Hippocampal formation (tissue), 2 donors: ENCODE results near the gene CREBBP.
"Not testable (repeated sequence)": the region's sequence is repeated elsewhere in the genome, so short reads cannot be mapped to it uniquely, and the experiment has no call there.

ENCODE experiments used
- DNase-seq, 2 donors: peaks; one replicate each; lab custom pipeline; 2025; lab: John Stamatoyannopoulos, UW

The CREBBP gene

DNA sequence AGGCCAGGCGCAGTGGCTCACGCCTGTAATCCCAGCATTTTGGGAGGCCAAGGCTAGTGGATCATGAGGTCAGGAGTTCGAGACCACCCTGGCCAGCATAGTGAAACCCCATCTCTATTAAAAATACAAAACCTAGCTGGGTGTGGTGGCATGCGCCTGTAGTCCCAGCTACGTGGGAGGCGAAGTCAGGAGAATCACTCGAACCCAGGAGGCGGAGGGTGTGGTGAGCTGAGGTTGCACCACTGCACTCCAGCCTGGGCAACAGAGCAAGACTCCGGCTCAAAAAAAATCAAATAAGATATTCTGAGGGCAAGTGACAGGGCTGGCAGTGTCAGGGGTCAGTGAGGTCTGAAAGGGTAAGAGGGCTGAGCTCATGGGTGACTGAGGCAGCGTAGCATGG lies 166.1 kb downstream of the CREBBP start:
- not testable (repeated sequence) for DNase-seq

- no peak for DNase-seq
Observed at GRCh38 chr16:3713587-3714242, 166.8 kb downstream of the CREBBP start.

DNA sequence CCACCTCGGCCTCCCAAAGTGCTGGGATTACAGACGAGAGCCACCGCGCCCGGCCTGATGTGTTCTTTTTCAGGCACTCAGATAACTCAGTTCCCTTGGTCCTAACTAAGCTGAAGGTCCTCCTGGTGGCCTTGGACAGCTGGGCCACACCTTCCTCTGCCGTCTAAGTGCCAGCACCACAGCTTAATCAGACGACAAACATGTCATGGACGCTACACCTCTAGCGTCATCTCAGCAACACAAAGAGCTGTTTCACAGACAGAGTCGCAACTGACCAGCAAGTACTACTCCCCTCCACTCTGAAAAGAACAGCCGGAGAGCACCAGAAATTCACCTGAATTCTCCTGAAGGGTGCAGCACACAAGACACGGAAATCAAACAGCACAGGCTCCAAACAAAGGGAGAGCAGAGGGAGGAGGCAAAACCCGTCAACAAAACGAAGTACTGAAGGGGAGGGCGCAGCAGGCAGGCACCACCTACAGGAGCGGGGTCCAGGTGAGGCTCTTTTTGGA lies 167.6 kb downstream of the CREBBP start:
- no peak for DNase-seq

DNA sequence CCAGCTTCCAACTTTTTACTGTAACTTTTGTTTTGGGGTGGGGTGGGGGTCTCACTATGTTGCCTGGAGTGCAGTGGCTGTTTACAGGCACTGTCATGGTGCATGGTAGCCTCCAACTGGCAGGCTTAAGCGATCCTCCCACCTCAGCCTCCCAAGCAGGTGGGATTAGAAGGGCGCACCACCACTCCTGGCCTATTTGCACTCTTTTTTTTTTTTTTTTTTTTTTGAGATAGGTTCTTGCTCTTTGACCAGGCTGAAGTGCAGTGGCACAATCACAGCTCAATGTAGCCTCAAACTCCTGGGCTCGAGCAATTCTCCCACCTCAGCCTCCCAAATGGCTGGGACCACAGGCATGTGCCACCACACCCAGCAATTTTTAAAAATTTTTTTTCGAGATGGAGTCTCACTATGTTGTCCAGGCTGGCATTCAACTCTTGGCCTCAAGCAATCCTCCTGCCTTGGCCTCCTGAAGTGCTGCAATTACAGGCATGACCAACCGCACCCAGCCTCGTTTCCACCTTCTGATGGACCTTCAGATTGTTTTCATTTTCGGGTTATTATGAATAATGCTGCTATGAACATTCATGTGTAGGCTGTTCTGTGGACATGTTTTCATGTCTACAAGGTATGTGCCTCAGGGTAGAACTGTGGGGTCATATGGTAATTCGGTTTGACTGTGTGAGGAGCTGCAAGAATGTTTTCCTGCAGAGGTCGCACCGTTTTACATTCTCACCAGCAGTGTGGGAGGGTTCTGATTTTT lies 174.1 kb downstream of the CREBBP start:
- no peak for DNase-seq

- no peak for DNase-seq
Observed at GRCh38 chr16:3702082-3702481, 178.4 kb downstream of the CREBBP start.

GRCh38 chr16:3701531-3701930 lies 179.0 kb downstream of the CREBBP start:
- DNase-seq: no peak

DNA sequence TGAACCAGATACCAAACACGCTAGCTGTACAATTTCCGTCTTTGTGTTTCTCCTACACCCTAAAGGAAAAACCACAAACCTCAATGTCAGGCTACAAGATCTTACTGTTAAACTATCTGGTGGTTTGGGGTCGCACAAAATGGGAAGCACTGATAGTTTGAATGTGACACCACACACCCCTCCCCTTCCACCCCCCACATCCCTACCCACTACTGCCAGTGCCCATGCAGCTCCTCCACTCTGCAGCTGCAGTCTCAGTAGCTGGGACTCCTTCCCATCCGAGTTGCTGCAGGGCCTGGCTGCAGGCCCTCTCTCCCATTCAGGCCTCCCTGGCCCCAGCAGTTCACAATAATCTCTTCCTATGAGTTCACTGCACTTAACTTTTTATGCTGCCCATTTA lies 181.6 kb downstream of the CREBBP start:
- DNase-seq: no peak

DNA sequence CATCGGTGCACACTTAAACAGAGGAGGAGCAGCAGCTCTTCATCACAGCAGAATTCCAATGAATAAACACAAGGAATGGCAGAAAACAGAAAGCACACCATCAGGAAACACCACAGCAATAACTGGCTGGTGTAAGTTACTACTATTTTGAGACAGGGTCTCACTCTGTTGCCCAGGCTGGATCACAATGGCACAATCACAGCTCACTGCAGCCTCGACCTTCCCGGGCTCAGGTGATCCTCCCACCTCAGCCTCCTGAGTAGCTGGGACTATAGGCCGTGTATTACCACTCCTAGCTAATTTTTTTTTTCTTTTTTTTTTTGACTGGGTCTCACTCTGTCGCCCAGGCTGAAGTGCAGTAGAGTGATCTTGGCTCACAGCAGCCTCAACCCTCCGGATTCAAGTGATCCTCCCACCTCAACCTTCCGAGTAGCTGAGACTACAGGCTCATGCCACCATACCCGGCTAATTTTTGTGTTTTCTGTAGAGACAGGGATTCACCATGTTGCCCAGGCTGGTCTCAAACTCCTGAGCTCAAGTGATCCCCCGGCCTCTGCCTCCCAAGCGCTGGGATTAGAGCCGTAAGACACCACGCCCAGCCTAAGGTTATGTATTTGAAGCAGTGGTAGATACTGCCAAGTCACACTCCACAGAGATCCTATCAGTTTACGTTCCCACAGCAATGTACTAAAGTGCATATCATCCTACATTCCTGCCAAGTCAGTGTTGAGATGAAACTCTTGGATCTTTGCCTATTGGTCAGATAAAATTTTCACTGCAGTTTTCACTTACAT lies 183.9 kb downstream of the CREBBP start:
- no peak for DNase-seq

- DNase-seq: no peak
Observed at GRCh38 chr16:3695610-3696369, 184.7 kb downstream of the CREBBP start.

GRCh38 chr16:3694051-3694450 lies 186.5 kb downstream of the CREBBP start:
- DNase-seq: no peak

DNA sequence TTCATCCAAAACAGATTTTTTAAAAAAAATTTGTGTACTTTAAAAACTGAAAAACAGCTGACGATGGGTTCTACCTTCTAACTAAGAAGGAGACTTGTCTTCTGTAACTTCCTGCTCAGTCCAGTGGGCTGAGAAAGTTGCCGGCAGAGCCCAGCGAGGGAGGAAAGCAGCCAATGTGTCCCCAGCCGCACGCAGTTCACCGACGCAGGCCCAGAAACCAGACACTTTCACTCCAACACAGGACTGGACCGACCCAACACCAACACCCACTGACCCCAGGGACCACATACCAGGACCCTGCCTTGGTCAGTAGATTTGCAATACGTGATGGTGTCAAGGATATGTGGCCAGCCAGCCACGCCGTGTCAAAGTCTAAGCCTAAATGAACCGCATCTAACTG lies 188.8 kb downstream of the CREBBP start:
- no peak for DNase-seq

- DNase-seq: no peak
Observed at GRCh38 chr16:3690980-3691720, 189.4 kb downstream of the CREBBP start.

GRCh38 chr16:3690470-3690928 lies 190.0 kb downstream of the CREBBP start:
- DNase-seq: peak; percentile 86 to 88

DNA sequence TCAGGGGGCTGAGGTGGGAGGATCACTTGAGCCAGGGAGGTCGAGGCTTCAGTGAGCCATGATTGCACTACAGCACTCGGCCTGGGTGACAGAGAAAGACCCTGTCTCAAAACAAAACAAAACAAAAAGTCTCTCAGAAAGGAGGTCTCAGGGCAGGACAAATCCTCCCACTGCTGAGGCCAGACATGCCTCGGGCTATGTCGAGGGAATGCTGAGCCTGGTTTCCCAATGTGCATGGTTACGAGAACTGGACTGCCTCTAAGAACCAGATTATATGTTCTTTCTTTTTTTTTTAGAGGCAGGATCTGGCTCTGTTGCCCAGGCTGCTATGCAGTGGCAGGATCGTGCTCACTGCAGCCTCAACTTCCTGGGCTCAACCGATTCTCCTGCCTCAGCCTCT lies 190.8 kb downstream of the CREBBP start:
- no peak for DNase-seq

GRCh38 chr16:3687792-3688191 lies 192.7 kb downstream of the CREBBP start:
- DNase-seq: no peak

GRCh38 chr16:3687021-3687420 lies 193.5 kb downstream of the CREBBP start:
- no peak for DNase-seq

GRCh38 chr16:3681206-3681605 lies 199.3 kb downstream of the CREBBP start:
- DNase-seq: peak in 1 of 2 donors; percentile 7

DNA sequence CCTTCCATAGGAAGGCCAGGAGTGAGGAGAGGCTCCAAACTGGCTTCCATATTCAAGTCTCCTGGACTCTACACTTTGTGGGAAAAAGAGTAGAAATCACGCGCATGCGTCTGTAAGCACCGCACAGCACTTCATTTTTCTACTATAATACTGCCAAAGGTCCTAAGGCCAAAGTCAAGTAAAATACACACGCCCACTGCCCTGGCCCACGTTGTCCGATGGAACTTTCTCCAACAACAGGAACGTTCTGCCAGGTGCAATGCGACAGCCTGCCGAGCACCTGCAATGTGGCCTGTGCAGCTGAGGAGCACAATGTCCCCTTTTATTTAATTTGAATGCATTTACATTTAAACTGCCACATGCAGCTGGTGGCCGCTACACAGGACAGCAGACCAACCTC lies 202.5 kb downstream of the CREBBP start:
- DNase-seq: no peak

GRCh38 chr16:3675601-3676130 lies 204.8 kb downstream of the CREBBP start:
- no peak for DNase-seq
